Naive thymus-derived CD8-positive, alpha-beta T cell (primary cell): ENCODE data around the gene PLEKHG3. TPM values are rescaled to one million over a fixed set of nuclear protein-coding genes. Genes with fewer than 3 reads are reported as not detected.
A peak's percentile ranks its signal among the peaks of the same experiment; 100 is the strongest.

Source experiments
- ATAC-seq, 2 donors: fragments of 150-1000 bp; cut with Tn5 transposase in 1 of 2; sonication (Bioruptor Pico), chemical (Tn5 transposase) in 1 of 2; 1 replicate in 1 of 2; 2 replicates in 1 of 2; pipeline ENCODE4 v1.10.0; 2021; ENCODE audit warnings: mild to moderate bottlenecking in 2 of 2, moderate library complexity in 2 of 2
- POLR2A ChIA-PET: fragments of 350-600 bp; sonication (Branson Sonifier 250); formaldehyde crosslinking; loops from one replicate; lab custom pipeline; 2021; ENCODE audit warnings: antibody characterized with exemption; lab: Charles Lee
- DNase-seq, 10 donors: peaks; one replicate each; pipeline versions ENCODE4 v3.0.0 to v3.0.0-alpha.2; 2020 to 2022
- H3K27ac Mint-ChIP-seq, 10 donors: one replicate each; pipeline ENCODE4 v1.8.0; 2020 to 2022; ENCODE audit warnings: mild to moderate bottlenecking in 10 of 10, mixed read lengths in 10 of 10, moderate library complexity in 4 of 10, inconsistent platforms in 1 of 10
- H3K27me3 Mint-ChIP-seq, 5 donors: one replicate each; pipeline ENCODE4 v1.8.0; 2021 to 2022; ENCODE audit warnings: mixed read lengths in 5 of 5
- H3K36me3 Mint-ChIP-seq, 3 donors: one replicate each; pipeline ENCODE4 v1.8.0; 2020 to 2022; ENCODE audit warnings: mixed read lengths in 3 of 3, mild to moderate bottlenecking in 2 of 3, inconsistent platforms in 1 of 3
- H3K4me1 Mint-ChIP-seq, 4 donors: one replicate each; pipeline ENCODE4 v1.8.0; 2021 to 2022; ENCODE audit warnings: mixed read lengths in 4 of 4
- H3K4me3 Mint-ChIP-seq, 10 donors: one replicate each; pipeline ENCODE4 v1.8.0; 2020 to 2022; ENCODE audit warnings: mild to moderate bottlenecking in 10 of 10, mixed read lengths in 10 of 10, moderate library complexity in 6 of 10, inconsistent platforms in 1 of 10
- H3K9me3 Mint-ChIP-seq, 9 donors: one replicate each; pipeline ENCODE4 v1.8.0; 2020 to 2022; ENCODE audit warnings: mixed read lengths in 9 of 9, mild to moderate bottlenecking in 3 of 9, inconsistent platforms in 1 of 9, moderate library complexity in 1 of 9
- microRNA-seq: library from miRNA; unstranded; fragments of <30 nt; microRNA quantifications from one replicate; pipeline ENCODE4 v1.2.0, GENCODE V29; 2022; ENCODE audit warnings: borderline microRNAs expressed
- polyA plus RNA-seq, 3 donors: library from polyadenylated mRNA; unstranded; fragments of 300-500 nt; fragmentation: Illumina TruSeq; gene quantifications; one replicate each; pipeline ENCODE4 v1.2.3, GENCODE V29; 2021
- total RNA-seq, 8 experiments: library from RNA in 2 of 8; stranded (reverse) in 2 of 8; gene quantifications; one replicate each; pipeline ENCODE4 v1.2.3 and lab custom pipeline; 2021 to 2026

PLEKHG3 gene
- total and polyA plus RNA-seq, 5 experiments from 2014 or later, result 0.55 to 12.2 (median 1.4) TPM

DNA sequence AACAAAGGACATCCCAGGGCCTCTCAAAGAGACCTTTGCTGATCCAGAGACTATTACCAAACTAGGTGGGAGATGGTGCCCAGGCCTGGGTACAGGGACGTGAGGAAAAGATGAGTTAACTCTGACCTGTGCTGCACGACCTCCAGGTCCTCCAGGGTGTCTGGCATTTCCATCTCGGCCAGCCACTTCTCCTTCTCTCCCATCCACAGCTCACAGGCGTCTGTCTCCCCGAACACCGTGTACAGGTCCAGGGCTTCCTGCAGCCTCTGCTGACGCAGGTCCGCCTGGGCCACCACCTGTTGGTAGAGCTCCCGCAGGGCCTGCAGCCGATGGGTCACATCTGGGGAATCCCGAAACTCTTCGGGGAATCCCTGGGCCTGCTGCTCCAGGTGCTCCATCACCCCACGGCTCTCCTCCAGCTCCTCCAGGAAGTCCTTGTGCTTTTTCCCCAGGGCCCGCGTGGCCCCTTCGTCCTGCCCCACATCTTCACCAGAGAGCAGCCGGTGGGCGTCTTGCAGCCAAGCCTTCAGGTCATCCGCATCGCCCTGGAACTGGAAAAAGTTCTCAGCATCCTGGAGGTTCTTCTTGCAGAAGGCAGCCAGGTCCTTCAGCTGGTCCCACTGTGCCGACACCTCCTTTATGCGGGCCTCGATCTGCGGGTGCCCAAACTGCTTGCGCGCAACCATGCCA is 88.8 kb downstream of the PLEKHG3 start:
- Mint-ChIP-seq H3K36me3 (no peaks in the 10 kb centered on the region), H3K4me3 (no peak overlapping the region), H3K27ac (no peak overlapping the region), H3K9me3 (no peaks in the 10 kb centered on the region), H3K27me3 (no peaks in the 10 kb centered on the region), H3K4me1 (no peaks in the 10 kb centered on the region)
- peak in 1 of 10 donors; percentile 59 for DNase-seq
- no peak for ATAC-seq
- POLR2A ChIA-PET, result no interaction called here

DNA sequence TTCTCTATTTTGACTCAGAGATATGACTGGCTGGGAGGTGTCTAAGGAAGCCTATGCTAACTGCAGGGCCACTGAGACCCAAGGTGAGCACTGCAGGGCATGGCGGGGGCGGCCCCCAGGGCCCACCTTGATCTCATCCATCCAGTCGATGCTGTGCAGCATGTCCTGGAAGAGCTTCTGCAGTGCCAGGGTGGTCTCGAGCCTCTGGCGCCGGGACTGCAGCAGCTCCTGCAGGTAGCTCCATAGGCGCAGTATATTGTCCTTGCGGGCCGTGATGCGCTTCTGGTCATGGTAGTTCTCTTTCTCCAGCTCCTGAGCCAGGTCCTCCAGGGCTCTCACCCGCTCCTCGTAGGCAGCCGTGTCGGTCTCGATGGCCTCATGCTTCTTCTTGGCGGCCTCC is 91.0 kb downstream of the PLEKHG3 start:
- POLR2A ChIA-PET, result no interaction called here
- ATAC-seq (no peak), DNase-seq (peak in 1 of 10 donors; percentile 40)
- no peak overlapping the region for H3K4me3 Mint-ChIP-seq
- no peaks in the 10 kb centered on the region for H3K9me3 Mint-ChIP-seq
- H3K27me3 Mint-ChIP-seq, result no peaks in the 10 kb centered on the region
- H3K4me1 Mint-ChIP-seq, result no peaks in the 10 kb centered on the region
- H3K36me3 Mint-ChIP-seq, result no peaks in the 10 kb centered on the region
- H3K27ac Mint-ChIP-seq, result no peak overlapping the region

DNA sequence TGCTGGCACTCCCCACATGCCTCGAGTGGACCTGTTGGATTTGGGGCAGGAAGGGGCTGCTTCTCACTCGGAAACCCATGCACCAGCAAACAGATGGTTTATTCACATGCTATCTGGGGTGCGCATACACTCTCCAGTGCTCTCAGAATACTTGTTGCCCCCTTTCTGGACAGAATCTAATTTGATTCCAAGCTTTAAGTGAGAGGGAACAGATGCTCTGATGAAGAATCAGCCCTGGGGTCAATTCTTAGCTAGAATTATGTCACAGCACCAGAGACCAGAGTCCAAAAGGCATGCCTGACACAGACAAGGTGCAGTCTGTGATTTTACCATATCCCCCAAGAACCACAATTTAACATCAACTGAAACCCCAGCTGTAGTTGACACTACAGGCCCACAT is 91.7 kb downstream of the PLEKHG3 start:
- ATAC-seq, result no peak

GRCh38 chr14:64796369-64796768 is 92.1 kb downstream of the PLEKHG3 start:
- Mint-ChIP-seq H3K4me1 (no peaks in the 10 kb centered on the region), H3K36me3 (no peaks in the 10 kb centered on the region), H3K9me3 (no peaks in the 10 kb centered on the region), H3K4me3 (no peak overlapping the region), H3K27ac (no peak overlapping the region), H3K27me3 (peaks cover 0 to 2% (median 0%) of the 10 kb centered on the region in 5 donors)
- no peak for ATAC-seq
- POLR2A ChIA-PET, result no interaction called here
- DNase-seq, result peak in 1 of 10 donors; percentile 11

More for the DNA sequence above, 91.7 kb downstream of the PLEKHG3 start:
- DNase-seq, result peak in 1 of 10 donors; percentile 10
- POLR2A ChIA-PET, result no interaction called here
- no peaks in the 10 kb centered on the region for H3K27me3 Mint-ChIP-seq
- no peaks in the 10 kb centered on the region for H3K9me3 Mint-ChIP-seq
- H3K4me3 Mint-ChIP-seq, result no peak overlapping the region
- H3K27ac Mint-ChIP-seq, result no peak overlapping the region
- H3K4me1 Mint-ChIP-seq, result no peaks in the 10 kb centered on the region
- H3K36me3 Mint-ChIP-seq, result no peaks in the 10 kb centered on the region

DNA sequence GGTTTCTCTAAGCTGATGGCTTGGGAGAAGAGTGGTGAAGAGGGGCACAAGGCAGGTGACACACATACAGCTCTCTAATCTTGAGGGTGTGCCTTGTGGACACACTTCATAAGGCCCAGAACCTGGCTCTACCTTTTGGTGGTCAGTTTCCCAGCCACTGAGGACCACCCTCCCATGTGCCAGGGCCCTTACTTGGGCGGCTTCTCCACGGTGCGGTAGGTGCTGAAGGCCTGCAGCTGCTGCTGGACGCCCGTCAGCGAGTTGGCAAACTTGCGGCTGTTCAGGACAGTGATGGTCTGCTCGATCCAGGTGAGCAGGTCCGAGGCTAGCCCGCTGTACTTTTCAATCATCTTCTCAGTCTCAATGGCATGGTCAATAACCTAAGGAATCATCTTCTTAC is 95.3 kb downstream of the PLEKHG3 start:
- Mint-ChIP-seq H3K4me1 (no peaks in the 10 kb centered on the region), H3K9me3 (no peaks in the 10 kb centered on the region), H3K4me3 (no peak overlapping the region), H3K27ac (no peak overlapping the region), H3K27me3 (peaks cover 0 to 8% (median 0%) of the 10 kb centered on the region in 5 donors), H3K36me3 (no peaks in the 10 kb centered on the region)
- POLR2A ChIA-PET, result no interaction called here
- ATAC-seq, result no peak
- no peak for DNase-seq

Small RNA genes within 50 kb of the gene (microRNA-seq; reads per million reads assigned to microRNA genes)
- gene MIR7855, result not detected

Other genes starting within 250 kb of the PLEKHG3 start
- under 1 TPM; 0.23 to 0.49 TPM for gene AKAP5, start 238.9 kb upstream of the PLEKHG3 start, total RNA-seq
- gene AKAP5, start 238.9 kb upstream of the PLEKHG3 start, polyA plus RNA-seq, result under 1 TPM; 0.05 to 0.38 (median 0.07) TPM
- gene ZBTB25, start 200.6 kb upstream of the PLEKHG3 start, total RNA-seq, result 10 to 100 TPM; 65.7 to 69.7 TPM
- gene ZBTB25, start 200.6 kb upstream of the PLEKHG3 start, polyA plus RNA-seq, result 10 to 100 TPM; 20.6 to 38.2 (median 24.3) TPM
- gene ZBTB1, start 199.7 kb upstream of the PLEKHG3 start, total RNA-seq, result 10 to 100 TPM; 87.8 to 88.9 TPM
- 10 to 100 TPM; 38.3 to 64.4 (median 43.0) TPM for gene ZBTB1, start 199.7 kb upstream of the PLEKHG3 start, polyA plus RNA-seq
- 1 to 10 TPM; 2.3 TPM for gene HSPA2, start 163.7 kb upstream of the PLEKHG3 start, total RNA-seq
- 1 to 10 TPM in 1 of 3 donors, under 1 TPM in 1, not detected in 1; 0.30 to 1.2 TPM for gene HSPA2, start 163.7 kb upstream of the PLEKHG3 start, polyA plus RNA-seq
- not detected for gene PPP1R36, start 154.5 kb upstream of the PLEKHG3 start, total RNA-seq
- not detected for gene PPP1R36, start 154.5 kb upstream of the PLEKHG3 start, polyA plus RNA-seq
- under 1 TPM in 1 of 2 experiments, not detected in 1; 0.14 TPM for gene SPTB, start 175.5 kb downstream of the PLEKHG3 start, total RNA-seq
- gene SPTB, start 175.5 kb downstream of the PLEKHG3 start, polyA plus RNA-seq, result not detected
- 100 to 1,000 TPM in 1 of 2 experiments, 10 to 100 TPM in 1; 99.9 to 104 TPM for gene CHURC1, start 210.0 kb downstream of the PLEKHG3 start, total RNA-seq
- 100 to 1,000 TPM; 122 to 166 (median 148) TPM for gene CHURC1, start 210.0 kb downstream of the PLEKHG3 start, polyA plus RNA-seq
- gene GPX2, start 238.3 kb downstream of the PLEKHG3 start, total RNA-seq, result not detected
- under 1 TPM in 1 of 3 donors, not detected in 2; 0.29 TPM for gene GPX2, start 238.3 kb downstream of the PLEKHG3 start, polyA plus RNA-seq